SK-N-SH treated with all-trans-retinoic acid at 6 μM for 48 hours (cell line): ENCODE results near the gene REEP6.

ENCODE experiments used
- ATAC-seq: fragments of 200-7000 bp; cut with Tn5 transposase; 3 replicates; pipeline ENCODE4 v1.9.1; 2020; ENCODE audit warnings: mild to moderate bottlenecking, moderate library complexity
- ARNTL ChIP-seq: fragments of 450-650 bp; formaldehyde crosslinking; IDR thresholded peaks from 2 replicates; pipeline ENCODE4 v1.5.0; 2020; ENCODE audit warnings: low read depth, mild to moderate bottlenecking, moderate library complexity, borderline replicate concordance
- BACH2 ChIP-seq: fragments of 250-450 bp; sonication (Bioruptor Pico); IDR thresholded peaks from 2 replicates; pipeline ENCODE4 v1.9.0; 2021; ENCODE audit warnings: mild to moderate bottlenecking, borderline replicate concordance
- CSDC2 ChIP-seq: fragments of 250-450 bp; sonication (Bioruptor Pico); IDR thresholded peaks from 2 replicates; pipeline ENCODE4 v1.5.0; 2020; ENCODE audit warnings: mild to moderate bottlenecking, moderate library complexity
- CSRNP3 ChIP-seq: fragments of 250-450 bp; sonication (Bioruptor Pico); IDR thresholded peaks from 2 replicates; pipeline ENCODE4 v1.5.1; 2021; ENCODE audit warnings: mild to moderate bottlenecking, moderate library complexity
- GLIS3 ChIP-seq: fragments of 250-450 bp; sonication (Bioruptor Pico); IDR thresholded peaks from 2 replicates; pipeline ENCODE4 v1.5.0; 2020; ENCODE audit warnings: mild to moderate bottlenecking, moderate library complexity
- PATZ1 ChIP-seq: fragments of 250-450 bp; sonication (Bioruptor Pico); IDR thresholded peaks from 2 replicates; pipeline ENCODE4 v1.8.0; 2020; ENCODE audit warnings: mild to moderate bottlenecking, moderate library complexity, borderline replicate concordance
- RARB ChIP-seq: fragments of 250-450 bp; sonication (Bioruptor Pico); IDR thresholded peaks from 2 replicates; pipeline ENCODE4 v1.8.0; 2021; ENCODE audit warnings: mild to moderate bottlenecking, moderate library complexity
- SNAI2 ChIP-seq: fragments of 250-450 bp; sonication (Bioruptor Pico); IDR thresholded peaks from 2 replicates; pipeline ENCODE4 v1.5.0; 2020; ENCODE audit warnings: mild to moderate bottlenecking, moderate library complexity
- TOX ChIP-seq: fragments of 250-450 bp; sonication (Bioruptor Pico); IDR thresholded peaks from 2 replicates; pipeline ENCODE4 v1.8.0; 2021; ENCODE audit warnings: mild to moderate bottlenecking, moderate library complexity, borderline replicate concordance
- TSHZ2 ChIP-seq: fragments of 250-450 bp; sonication (Bioruptor Pico); IDR thresholded peaks from 2 replicates; pipeline ENCODE4 v1.5.0; 2020; ENCODE audit warnings: mild to moderate bottlenecking, moderate library complexity
- ZFP3 ChIP-seq: fragments of 250-450 bp; sonication (Bioruptor Pico); IDR thresholded peaks from 2 replicates; pipeline ENCODE4 v1.5.0; 2020; ENCODE audit warnings: mild to moderate bottlenecking, moderate library complexity
- ZNF565 ChIP-seq: fragments of 450-650 bp; formaldehyde crosslinking; conservative IDR thresholded peaks from 2 replicates; pipeline ENCODE4 v1.5.0; 2020; ENCODE audit warnings: low read depth, mild to moderate bottlenecking, moderate library complexity
- ZNF70 ChIP-seq: fragments of 450-650 bp; formaldehyde crosslinking; IDR thresholded peaks from 2 replicates; pipeline ENCODE4 v1.5.0; 2020; ENCODE audit warnings: mild to moderate bottlenecking, moderate library complexity
- ZNF8 ChIP-seq: fragments of 450-650 bp; formaldehyde crosslinking; IDR thresholded peaks from 2 replicates; pipeline ENCODE4 v1.5.0; 2020; ENCODE audit warnings: mild to moderate bottlenecking, moderate library complexity
- TF ChIP-seq, protein P1 (sequence below): fragments of 250-450 bp; sonication (Bioruptor Pico); IDR thresholded peaks from 2 replicates; pipeline ENCODE4 v1.8.0; 2021; ENCODE audit warnings: low read depth, mild to moderate bottlenecking, moderate library complexity, borderline replicate concordance

The REEP6 gene

DNA sequence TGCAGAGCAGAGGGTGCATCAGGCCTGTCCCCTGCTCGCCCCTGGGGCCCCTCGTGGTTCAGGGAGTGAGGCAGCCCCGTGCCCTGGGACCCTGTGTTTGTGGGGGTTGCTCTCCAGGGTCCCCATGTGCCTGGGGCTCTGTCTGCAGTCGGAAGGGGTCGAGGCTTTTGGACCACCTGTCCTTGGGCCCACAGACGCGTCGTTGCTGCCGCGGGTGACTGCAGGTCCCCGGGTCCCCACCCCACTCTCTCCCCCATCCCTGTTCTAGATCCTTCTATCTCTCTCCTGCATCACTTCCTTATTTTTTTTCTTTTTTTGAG, 2.7 kb upstream of the REEP6 start:
- ATAC-seq: no peak
- TF ChIP-seq ZNF565 (no peak), TOX (CRISPR knock-in tag) (no peak), RARB (CRISPR knock-in tag) (no peak)

DNA sequence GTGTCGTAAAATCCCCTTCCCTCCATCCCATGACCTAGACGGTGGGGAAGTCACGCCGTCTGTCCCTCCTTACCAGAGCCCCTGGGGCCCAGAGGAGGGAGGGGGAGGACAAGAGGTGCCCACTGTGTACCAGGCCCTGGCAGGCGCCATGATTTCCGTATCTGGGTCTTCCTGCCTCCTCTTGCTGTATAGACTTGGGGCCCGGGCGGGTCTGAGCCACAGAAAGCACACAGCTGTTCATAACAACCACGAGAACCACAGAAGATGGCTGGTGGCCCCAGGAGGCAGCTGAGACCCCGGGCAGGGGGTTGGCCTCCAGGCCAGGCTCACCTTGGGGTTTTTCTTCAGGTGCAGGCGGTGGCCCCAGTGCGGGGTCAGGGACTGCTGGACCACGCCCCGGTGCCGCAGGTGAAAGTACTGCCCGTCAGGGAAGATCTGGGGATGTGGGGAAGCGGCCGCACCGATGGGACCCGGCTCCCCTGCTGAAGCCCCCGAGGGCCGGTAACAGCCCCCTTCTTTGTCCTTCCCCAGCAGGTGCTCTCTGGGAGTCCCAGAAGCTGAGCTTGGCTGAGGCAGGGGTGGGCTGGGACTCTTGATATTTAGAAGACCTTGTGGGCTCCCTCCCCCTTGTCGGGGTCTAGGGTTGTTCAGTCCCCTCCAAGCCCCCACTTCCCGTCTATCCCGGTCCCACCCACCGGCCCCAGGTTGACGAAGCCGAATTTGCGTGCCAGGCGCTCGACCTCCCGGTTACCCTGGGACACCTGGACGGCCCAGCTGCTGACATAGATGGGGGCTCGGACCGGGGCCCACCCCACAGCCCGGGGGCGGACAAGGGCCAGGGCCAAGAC, 1.3 kb upstream of the REEP6 start:
- ATAC-seq: no peak
- TF ChIP-seq SNAI2: no peak
- TF ChIP-seq RARB (CRISPR knock-in tag): no peak
- TF ChIP-seq ZNF565: no peak
- TF ChIP-seq ZNF8: no peak

DNA sequence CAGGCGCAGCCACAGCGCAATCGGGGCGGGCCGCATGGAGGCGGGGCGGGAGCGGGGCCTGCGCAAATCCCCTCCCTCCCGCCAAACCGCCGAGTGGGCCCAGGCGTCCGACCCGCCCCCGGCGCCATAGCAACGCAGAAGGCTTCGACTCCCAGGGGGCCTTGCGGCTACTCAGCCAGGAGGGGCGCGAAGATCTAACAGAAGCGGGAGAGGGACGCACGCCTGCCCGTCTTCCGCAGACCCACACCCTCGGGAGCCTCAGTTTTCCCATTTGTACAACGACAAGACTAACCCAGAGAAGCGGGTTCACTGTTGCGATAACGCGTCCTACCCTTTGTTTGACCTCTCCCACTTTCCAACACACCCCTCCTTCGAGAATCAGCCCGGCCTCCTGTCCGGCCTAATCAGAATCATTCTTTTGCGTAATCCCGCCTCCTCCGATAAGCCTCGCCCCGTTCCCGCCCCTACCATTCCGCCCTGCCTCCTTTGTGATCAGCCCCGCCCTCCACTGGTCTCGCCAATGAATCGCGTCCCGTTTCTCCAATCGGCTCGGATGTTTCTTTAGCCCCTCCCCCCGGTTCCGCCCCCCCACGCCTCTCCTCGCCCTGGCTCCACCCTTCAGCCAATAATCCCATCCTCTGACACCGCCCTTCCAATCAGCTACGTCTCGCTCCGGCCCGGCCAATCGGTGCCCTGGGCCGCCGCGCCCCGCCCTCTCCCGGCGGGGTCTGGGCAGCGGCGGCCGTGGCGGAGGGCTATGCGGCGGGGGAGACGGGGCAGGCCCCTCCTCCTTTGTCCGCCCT, 469 bp upstream of the REEP6 start, which contains the start of gene PCSK4:
Gene PCSK4 (minus strand): TSS at position 40 of the 803 bp plus-strand sequence. CDS start 4 bp downstream, at position 36.
- TF ChIP-seq SNAI2: no peak
- no peak for TF ChIP-seq PATZ1
- ATAC-seq: peak; percentile 94

- TF ChIP-seq ARNTL (CRISPR knock-in tag) (no peak), ZFP3 (CRISPR knock-in tag) (no peak), CSRNP3 (CRISPR knock-in tag) (no peak), TSHZ2 (CRISPR knock-in tag) (no peak), ZNF70 (CRISPR knock-in tag) (no peak), BACH2 (CRISPR knock-in tag) (no peak), PATZ1 (no peak), ZNF8 (no peak), ZNF565 (no peak), TOX (CRISPR knock-in tag) (no peak), SNAI2 (no peak), RARB (CRISPR knock-in tag) (no peak)
- TF ChIP-seq, protein P1, sequence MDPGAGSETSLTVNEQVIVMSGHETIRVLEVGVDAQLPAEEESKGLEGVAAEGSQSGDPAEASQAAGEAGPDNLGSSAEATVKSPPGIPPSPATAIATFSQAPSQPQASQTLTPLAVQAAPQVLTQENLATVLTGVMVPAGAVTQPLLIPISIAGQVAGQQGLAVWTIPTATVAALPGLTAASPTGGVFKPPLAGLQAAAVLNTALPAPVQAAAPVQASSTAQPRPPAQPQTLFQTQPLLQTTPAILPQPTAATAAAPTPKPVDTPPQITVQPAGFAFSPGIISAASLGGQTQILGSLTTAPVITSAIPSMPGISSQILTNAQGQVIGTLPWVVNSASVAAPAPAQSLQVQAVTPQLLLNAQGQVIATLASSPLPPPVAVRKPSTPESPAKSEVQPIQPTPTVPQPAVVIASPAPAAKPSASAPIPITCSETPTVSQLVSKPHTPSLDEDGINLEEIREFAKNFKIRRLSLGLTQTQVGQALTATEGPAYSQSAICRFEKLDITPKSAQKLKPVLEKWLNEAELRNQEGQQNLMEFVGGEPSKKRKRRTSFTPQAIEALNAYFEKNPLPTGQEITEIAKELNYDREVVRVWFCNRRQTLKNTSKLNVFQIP: no peak
- TF ChIP-seq, all 23 proteins: peak for 0
- no peak for ATAC-seq
Observed at GRCh38 chr19:1491849-1492170, 829 bp downstream of the REEP6 start.

DNA sequence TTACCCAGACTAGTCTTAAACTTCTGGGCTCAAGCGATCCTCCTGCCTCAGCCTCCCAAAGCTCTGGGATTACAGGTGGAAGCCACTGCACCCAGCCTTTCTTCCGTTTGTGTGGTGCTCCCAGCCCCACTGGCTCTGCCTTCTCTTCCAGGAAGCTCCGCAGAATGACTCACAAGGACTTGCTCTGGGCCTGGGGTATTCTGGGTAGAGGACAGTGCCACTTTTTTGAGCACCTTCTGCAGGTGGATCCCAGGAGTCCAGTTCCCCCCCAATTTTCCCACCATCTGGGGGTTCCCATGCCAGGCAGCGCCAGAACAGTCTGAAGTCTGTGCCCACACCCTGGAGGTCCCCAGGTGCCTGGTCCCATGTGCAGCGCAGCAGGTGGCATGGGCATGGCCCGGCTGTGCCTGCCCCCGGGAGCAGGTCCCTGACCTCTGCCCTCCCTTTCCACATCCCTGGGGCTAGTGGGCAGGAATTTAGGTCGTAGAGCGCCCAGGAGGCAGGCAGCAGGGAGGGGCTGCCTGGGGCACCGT, 1.6 kb downstream of the REEP6 start:
- ATAC-seq: no peak
- TF ChIP-seq RARB (CRISPR knock-in tag) (no peak), TSHZ2 (CRISPR knock-in tag) (no peak), GLIS3 (CRISPR knock-in tag) (no peak), CSDC2 (CRISPR knock-in tag) (no peak), CSRNP3 (CRISPR knock-in tag) (no peak)
